ENCODE results near the gene CHRNA4. TPM values are rescaled to one million over a fixed set of nuclear protein-coding genes. Genes with fewer than 3 reads are reported as not detected.

The CHRNA4 gene
- total RNA-seq, 2 donors from 2014 or later: not detected

Other genes starting within 250 kb of the CHRNA4 start
- 10 to 100 TPM; 25.2 to 25.7 TPM for gene YTHDF1, start 145.2 kb downstream of the CHRNA4 start, total RNA-seq
- gene BIRC7, start 125.4 kb downstream of the CHRNA4 start, total RNA-seq: not detected
- not detected for gene NKAIN4, start 106.9 kb downstream of the CHRNA4 start, total RNA-seq
- 10 to 100 TPM; 58.6 to 62.6 TPM for gene ARFGAP1, start 88.5 kb downstream of the CHRNA4 start, total RNA-seq
- under 1 TPM in 1 of 2 donors, not detected in 1; 0.14 TPM for gene COL20A1, start 68.2 kb downstream of the CHRNA4 start, total RNA-seq
- not detected for gene KCNQ2, start 111.3 kb upstream of the CHRNA4 start, total RNA-seq
- gene EEF1A2, start 137.7 kb upstream of the CHRNA4 start, total RNA-seq: 1 to 10 TPM in 1 of 2 donors, under 1 TPM in 1; 0.42 to 2.6 TPM
- 100 to 1,000 TPM; 172 to 331 TPM for gene PPDPF, start 159.4 kb upstream of the CHRNA4 start, total RNA-seq
- under 1 TPM in 1 of 2 donors, not detected in 1; 0.60 TPM for gene PTK6, start 176.0 kb upstream of the CHRNA4 start, total RNA-seq
- not detected for gene SRMS, start 186.4 kb upstream of the CHRNA4 start, total RNA-seq
- under 1 TPM in 1 of 2 donors, not detected in 1; 0.19 TPM for gene FNDC11, start 192.8 kb upstream of the CHRNA4 start, total RNA-seq
- gene HELZ2, start 212.9 kb upstream of the CHRNA4 start, total RNA-seq: 10 to 100 TPM; 13.7 to 25.5 TPM